ENCODE measurements around the gene NCOA7. TPM values are rescaled to one million over a fixed set of nuclear protein-coding genes. Genes with fewer than 3 reads are reported as not detected.

The NCOA7 gene
- total RNA-seq, 1 donor = 34.0 TPM

DNA sequence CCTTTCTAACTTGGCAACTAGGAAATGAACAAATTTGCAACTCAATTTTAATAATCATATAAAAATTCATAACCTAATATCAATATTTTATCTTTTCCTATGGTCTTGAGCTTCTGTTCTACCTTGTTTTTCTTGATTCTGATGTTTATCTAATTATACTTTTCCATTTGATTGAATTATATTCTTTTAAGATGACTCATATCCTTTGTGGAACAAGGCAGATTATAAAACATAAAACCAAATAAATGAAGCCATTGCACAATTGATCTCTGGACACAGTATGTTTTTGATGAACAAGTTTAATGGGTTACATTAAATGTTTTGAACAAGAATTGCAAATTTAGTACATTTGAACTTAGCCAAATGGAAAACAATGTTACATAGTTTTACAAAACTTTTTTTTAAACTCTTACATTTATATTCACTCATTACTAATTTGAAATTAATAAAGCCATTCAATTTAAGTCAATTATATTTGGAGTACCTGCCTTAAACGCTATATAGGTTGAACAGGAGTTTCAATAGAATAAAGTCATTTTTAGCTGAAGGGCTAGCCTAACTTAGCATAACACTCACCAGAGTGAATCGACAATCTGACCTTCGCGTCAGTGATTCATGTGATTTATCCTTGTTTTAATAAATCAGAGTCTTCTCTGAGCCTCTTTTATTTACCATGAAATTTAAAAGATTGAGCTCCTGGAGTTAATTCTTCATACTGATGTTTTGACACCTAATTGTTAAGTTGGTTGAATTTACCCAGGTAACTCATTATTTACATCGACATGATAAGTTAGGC lies 3.8 kb downstream of the NCOA7 start:
- no peak overlapping the region for H2AFZ ChIP-seq (ENCODE audit: low read length)
- H3K36me3 ChIP-seq (ENCODE audit: insufficient read depth, low read length) = no peaks in the 10 kb centered on the region
- H3K79me2 ChIP-seq (ENCODE audit: insufficient read depth, low read length) = peaks cover 66% of the 10 kb centered on the region
- peak overlapping the region; percentile 97 for H3K4me2 ChIP-seq (ENCODE audit: insufficient read depth, low read length)
- H3K27ac ChIP-seq (ENCODE audit: low read depth, low read length) = peak overlapping the region; percentile 91
- peaks cover 46% of the 10 kb centered on the region for H3K4me1 ChIP-seq (ENCODE audit: insufficient read depth, low read length)
- H3K9me3 ChIP-seq (ENCODE audit: low read depth, low read length) = no peaks in the 10 kb centered on the region
- no peak overlapping the region for H3K4me3 ChIP-seq (ENCODE audit: insufficient read depth, low read length)
- DNase-seq (ENCODE audit: insufficient read length, low spot score, missing footprints) = no peak
- H3K27me3 ChIP-seq (ENCODE audit: insufficient read depth, low read length) = no peaks in the 10 kb centered on the region
- TF ChIP-seq CTCF (IDR thresholded peaks at IDR 0.05; ENCODE audit: extremely low read depth, low read depth, low read length) = no peak
- no peaks in the 10 kb centered on the region for H4K20me1 ChIP-seq (ENCODE audit: insufficient read depth, low read length)

GRCh38 chr6:125795301-125795700 lies 4.5 kb downstream of the NCOA7 start:
- Histone ChIP-seq H2AFZ (ENCODE audit: low read length) (no peak overlapping the region), H3K4me2 (ENCODE audit: insufficient read depth, low read length) (no peak overlapping the region), H3K9me3 (ENCODE audit: low read depth, low read length) (no peaks in the 10 kb centered on the region), H3K79me2 (ENCODE audit: insufficient read depth, low read length) (peaks cover 74% of the 10 kb centered on the region), H3K27me3 (ENCODE audit: insufficient read depth, low read length) (no peaks in the 10 kb centered on the region), H3K4me1 (ENCODE audit: insufficient read depth, low read length) (peaks cover 39% of the 10 kb centered on the region), H3K36me3 (ENCODE audit: insufficient read depth, low read length) (no peaks in the 10 kb centered on the region), H3K4me3 (ENCODE audit: insufficient read depth, low read length) (no peak overlapping the region), H3K27ac (ENCODE audit: low read depth, low read length) (no peak overlapping the region), H4K20me1 (ENCODE audit: insufficient read depth, low read length) (no peaks in the 10 kb centered on the region)
- DNase-seq (ENCODE audit: insufficient read length, low spot score, missing footprints) = no peak
- TF ChIP-seq CTCF (IDR thresholded peaks at IDR 0.05; ENCODE audit: extremely low read depth, low read depth, low read length) = no peak

DNA sequence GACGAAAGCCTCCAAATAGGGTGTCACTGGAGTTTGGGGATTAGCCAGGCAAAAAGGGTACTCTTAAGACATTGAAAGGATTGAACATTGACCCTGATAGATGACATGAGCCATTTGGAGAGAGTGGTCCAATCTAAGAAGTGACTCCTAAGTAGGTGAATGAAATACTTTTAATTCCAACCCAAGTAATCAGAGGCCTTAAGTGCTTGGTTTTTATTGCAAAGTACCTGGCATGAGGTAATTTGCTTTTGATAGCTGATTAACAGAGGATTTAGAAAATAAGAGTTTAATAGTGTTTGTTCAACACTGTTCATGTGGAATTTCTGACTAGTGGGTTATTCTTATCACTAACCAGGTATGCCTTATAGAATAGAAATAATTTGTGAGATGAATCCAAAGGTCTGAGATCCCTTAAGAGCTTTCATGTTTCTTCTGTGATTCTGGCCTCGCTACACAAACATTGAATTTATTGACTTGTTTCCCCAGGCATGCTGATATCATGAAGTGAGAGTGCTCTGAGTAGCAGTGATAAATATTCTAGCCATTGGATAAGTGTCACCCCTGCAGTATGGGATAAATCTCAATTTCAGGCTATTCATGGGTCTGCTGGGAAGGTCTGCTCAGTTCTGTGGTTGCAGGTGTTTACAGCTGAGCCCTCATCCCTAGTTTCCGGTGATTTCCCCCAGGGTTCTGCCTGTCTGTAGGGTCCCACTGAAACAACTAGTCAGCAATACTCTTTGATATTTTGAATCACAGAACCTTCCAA lies 6.5 kb downstream of the NCOA7 start:
- no peak for TF ChIP-seq CTCF (IDR thresholded peaks at IDR 0.05; ENCODE audit: extremely low read depth, low read depth, low read length)
- Histone ChIP-seq H4K20me1 (ENCODE audit: insufficient read depth, low read length) (no peaks in the 10 kb centered on the region), H2AFZ (ENCODE audit: low read length) (no peak overlapping the region), H3K27ac (ENCODE audit: low read depth, low read length) (no peak overlapping the region), H3K27me3 (ENCODE audit: insufficient read depth, low read length) (no peaks in the 10 kb centered on the region), H3K4me2 (ENCODE audit: insufficient read depth, low read length) (no peak overlapping the region), H3K9me3 (ENCODE audit: low read depth, low read length) (no peaks in the 10 kb centered on the region), H3K4me3 (ENCODE audit: insufficient read depth, low read length) (no peak overlapping the region), H3K4me1 (ENCODE audit: insufficient read depth, low read length) (peaks cover 32% of the 10 kb centered on the region), H3K79me2 (ENCODE audit: insufficient read depth, low read length) (peaks cover 82% of the 10 kb centered on the region), H3K36me3 (ENCODE audit: insufficient read depth, low read length) (no peaks in the 10 kb centered on the region)
- DNase-seq (ENCODE audit: insufficient read length, low spot score, missing footprints) = no peak

GRCh38 chr6:125797886-125798444 lies 7.2 kb downstream of the NCOA7 start:
- no peaks in the 10 kb centered on the region for H4K20me1 ChIP-seq (ENCODE audit: insufficient read depth, low read length)
- no peak for DNase-seq (ENCODE audit: insufficient read length, low spot score, missing footprints)
- no peak overlapping the region for H2AFZ ChIP-seq (ENCODE audit: low read length)
- H3K27me3 ChIP-seq (ENCODE audit: insufficient read depth, low read length) = no peaks in the 10 kb centered on the region
- H3K36me3 ChIP-seq (ENCODE audit: insufficient read depth, low read length) = no peaks in the 10 kb centered on the region
- peaks cover 88% of the 10 kb centered on the region for H3K79me2 ChIP-seq (ENCODE audit: insufficient read depth, low read length)
- no peak overlapping the region for H3K4me3 ChIP-seq (ENCODE audit: insufficient read depth, low read length)
- H3K4me1 ChIP-seq (ENCODE audit: insufficient read depth, low read length) = peaks cover 33% of the 10 kb centered on the region
- no peak overlapping the region for H3K4me2 ChIP-seq (ENCODE audit: insufficient read depth, low read length)
- H3K27ac ChIP-seq (ENCODE audit: low read depth, low read length) = no peak overlapping the region
- TF ChIP-seq CTCF (IDR thresholded peaks at IDR 0.05; ENCODE audit: extremely low read depth, low read depth, low read length) = no peak
- H3K9me3 ChIP-seq (ENCODE audit: low read depth, low read length) = no peaks in the 10 kb centered on the region
